Subcutaneous abdominal adipose tissue (tissue), 5 donors: ENCODE measurements around the gene MAPK4.
"Not testable (repeated sequence)": the region's sequence is repeated elsewhere in the genome, so short reads cannot be mapped to it uniquely, and the experiment has no call there.

ENCODE experiments used
- H3K27ac ChIP-seq: one replicate; pipeline ENCODE4 v1.7.0; 2013; ENCODE audit warnings: low read depth, mild to moderate bottlenecking, inconsistent platforms, low read length, moderate library complexity
- H3K27me3 ChIP-seq, 5 donors: one replicate each; pipeline ENCODE4 v1.7.0; 2013; ENCODE audit warnings: low read length in 5 of 5, inconsistent platforms in 1 of 5; ENCODE audit not compliant: control insufficient read depth in 5 of 5, insufficient read depth in 4 of 5
- H3K36me3 ChIP-seq, 5 donors: one replicate each; pipeline ENCODE4 v1.7.0; 2013; ENCODE audit warnings: low read length in 5 of 5; ENCODE audit not compliant: control insufficient read depth in 5 of 5, insufficient read depth in 5 of 5
- H3K4me1 ChIP-seq, 5 donors: one replicate each; pipeline ENCODE4 v1.7.0; 2013; ENCODE audit warnings: low read length in 5 of 5, mild to moderate bottlenecking in 3 of 5, moderate library complexity in 1 of 5; ENCODE audit not compliant: control insufficient read depth in 5 of 5, insufficient read depth in 5 of 5
- H3K4me3 ChIP-seq, 5 donors: one replicate each; pipeline ENCODE4 v1.7.0; 2013; ENCODE audit warnings: low read length in 5 of 5, low read depth in 1 of 5
- H3K9ac ChIP-seq, 5 donors: one replicate each; pipeline ENCODE4 v1.7.0; 2013; ENCODE audit warnings: low read length in 5 of 5, mild to moderate bottlenecking in 4 of 5, moderate library complexity in 3 of 5
- H3K9me3 ChIP-seq, 5 donors: one replicate each; pipeline ENCODE4 v1.7.0; 2013; ENCODE audit warnings: low read length in 5 of 5; ENCODE audit not compliant: control insufficient read depth in 5 of 5
- donor health status: healthy.
- donor health status: healthy.
- donor health status: healthy.
- donor health status: healthy.
- donor health status: healthy.

Gene MAPK4

GRCh38 chr18:50571606-50572005, 11.7 kb downstream of the MAPK4 start:
- H3K9me3 ChIP-seq, result peaks cover 0 to 6% (median 4%) of the 10 kb centered on the region in 5 donors
- H3K36me3 ChIP-seq, result no peaks in the 10 kb centered on the region
- H3K4me3 ChIP-seq, result no peak overlapping the region
- H3K27me3 ChIP-seq, result peaks cover 0 to 11% (median 0%) of the 10 kb centered on the region in 5 donors
- H3K4me1 ChIP-seq, result no peaks in the 10 kb centered on the region
- no peak overlapping the region for H3K9ac ChIP-seq
- no peak overlapping the region for H3K27ac ChIP-seq

- not testable (repeated sequence) for H3K9ac ChIP-seq, H3K36me3 ChIP-seq, H3K9me3 ChIP-seq, H3K27me3 ChIP-seq, H3K4me3 ChIP-seq, H3K4me1 ChIP-seq, H3K27ac ChIP-seq
Observed at GRCh38 chr18:50573196-50573595, 13.3 kb downstream of the MAPK4 start.

- Histone ChIP-seq H3K9me3 (peaks cover 0 to 3% (median 1%) of the 10 kb centered on the region in 5 donors), H3K27ac (no peak overlapping the region), H3K36me3 (no peaks in the 10 kb centered on the region), H3K4me1 (no peaks in the 10 kb centered on the region), H3K4me3 (no peak overlapping the region), H3K9ac (no peak overlapping the region), H3K27me3 (peaks cover 4 to 8% (median 5%) of the 10 kb centered on the region in 5 donors)
Observed at GRCh38 chr18:50573679-50574078, 13.8 kb downstream of the MAPK4 start.

- no peak overlapping the region for H3K4me3 ChIP-seq
Observed at GRCh38 chr18:50578030-50578429, 18.1 kb downstream of the MAPK4 start.

GRCh38 chr18:50578651-50579050, 18.8 kb downstream of the MAPK4 start:
- Histone ChIP-seq H3K27ac (no peak overlapping the region), H3K9ac (no peak overlapping the region), H3K27me3 (peaks cover 0 to 6% (median 4%) of the 10 kb centered on the region in 5 donors), H3K4me3 (no peak overlapping the region), H3K4me1 (no peaks in the 10 kb centered on the region), H3K9me3 (peaks cover 0 to 5% (median 0%) of the 10 kb centered on the region in 5 donors), H3K36me3 (no peaks in the 10 kb centered on the region)

More at GRCh38 chr18:50578030-50578429, 18.1 kb downstream of the MAPK4 start:
- no peaks in the 10 kb centered on the region for H3K36me3 ChIP-seq
- H3K27ac ChIP-seq, result no peak overlapping the region
- H3K27me3 ChIP-seq, result peaks cover 4 to 6% (median 5%) of the 10 kb centered on the region in 5 donors
- no peak overlapping the region for H3K9ac ChIP-seq
- no peaks in the 10 kb centered on the region for H3K4me1 ChIP-seq
- peaks cover 0 to 4% (median 0%) of the 10 kb centered on the region in 5 donors for H3K9me3 ChIP-seq

GRCh38 chr18:50579061-50579774, 19.3 kb downstream of the MAPK4 start:
- Histone ChIP-seq H3K27me3 (peaks cover 0 to 6% (median 4%) of the 10 kb centered on the region in 5 donors), H3K4me1 (no peaks in the 10 kb centered on the region), H3K36me3 (no peaks in the 10 kb centered on the region), H3K4me3 (no peak overlapping the region), H3K27ac (no peak overlapping the region), H3K9me3 (peaks cover 0 to 5% (median 0%) of the 10 kb centered on the region in 5 donors), H3K9ac (no peak overlapping the region)

- Histone ChIP-seq H3K27ac (no peak overlapping the region), H3K9ac (no peak overlapping the region), H3K36me3 (no peaks in the 10 kb centered on the region), H3K27me3 (peaks cover 0 to 6% (median 4%) of the 10 kb centered on the region in 5 donors), H3K4me1 (no peaks in the 10 kb centered on the region), H3K9me3 (peaks cover 0 to 5% (median 0%) of the 10 kb centered on the region in 5 donors), H3K4me3 (no peak overlapping the region)
Observed at GRCh38 chr18:50581517-50581916, 21.6 kb downstream of the MAPK4 start.

- H3K4me1 ChIP-seq, result no peaks in the 10 kb centered on the region
- H3K27ac ChIP-seq, result no peak overlapping the region
- H3K9me3 ChIP-seq, result peaks cover 0 to 7% (median 0%) of the 10 kb centered on the region in 5 donors
- no peak overlapping the region for H3K4me3 ChIP-seq
- no peak overlapping the region for H3K9ac ChIP-seq
- peaks cover 0 to 5% (median 0%) of the 10 kb centered on the region in 5 donors for H3K27me3 ChIP-seq
- no peaks in the 10 kb centered on the region for H3K36me3 ChIP-seq
Observed at GRCh38 chr18:50582500-50582899, 22.6 kb downstream of the MAPK4 start.

GRCh38 chr18:50586710-50587109, 26.8 kb downstream of the MAPK4 start:
- no peaks in the 10 kb centered on the region for H3K4me1 ChIP-seq
- H3K4me3 ChIP-seq, result no peak overlapping the region
- H3K27me3 ChIP-seq, result no peaks in the 10 kb centered on the region
- no peaks in the 10 kb centered on the region for H3K36me3 ChIP-seq
- no peak overlapping the region for H3K27ac ChIP-seq
- H3K9me3 ChIP-seq, result peaks cover 0 to 16% (median 0%) of the 10 kb centered on the region in 5 donors
- H3K9ac ChIP-seq, result no peak overlapping the region

GRCh38 chr18:50590593-50590992, 30.7 kb downstream of the MAPK4 start:
- H3K4me1 ChIP-seq, result no peaks in the 10 kb centered on the region
- H3K36me3 ChIP-seq, result no peaks in the 10 kb centered on the region
- H3K9ac ChIP-seq, result no peak overlapping the region
- H3K27me3 ChIP-seq, result no peaks in the 10 kb centered on the region
- H3K4me3 ChIP-seq, result no peak overlapping the region
- H3K9me3 ChIP-seq, result peaks cover 0 to 11% (median 0%) of the 10 kb centered on the region in 5 donors
- no peak overlapping the region for H3K27ac ChIP-seq
